ENCODE results near the gene HIVEP3.

HIVEP3 gene

GRCh38 chr1:41765152-41765551 is 153.6 kb downstream of the HIVEP3 start:
- no peak for DNase-seq (ENCODE audit: low read depth in 2 of 3, low spot score in 2 of 3)

- no peak for DNase-seq (ENCODE audit: low read depth in 2 of 3, low spot score in 2 of 3)
Observed at GRCh38 chr1:41764656-41765055, 154.1 kb downstream of the HIVEP3 start.

- DNase-seq (ENCODE audit: low read depth in 2 of 3, low spot score in 2 of 3), result no peak
Observed at GRCh38 chr1:41762777-41763176, 155.9 kb downstream of the HIVEP3 start.

- no peak for DNase-seq (ENCODE audit: low read depth in 2 of 3, low spot score in 2 of 3)
Observed at GRCh38 chr1:41762251-41762650, 156.5 kb downstream of the HIVEP3 start.

GRCh38 chr1:41758904-41759548 is 159.7 kb downstream of the HIVEP3 start:
- no peak for DNase-seq (ENCODE audit: low read depth in 2 of 3, low spot score in 2 of 3)

GRCh38 chr1:41758500-41758899 is 160.2 kb downstream of the HIVEP3 start:
- no peak for DNase-seq (ENCODE audit: low read depth in 2 of 3, low spot score in 2 of 3)

GRCh38 chr1:41754540-41754939 is 164.2 kb downstream of the HIVEP3 start:
- DNase-seq (ENCODE audit: low read depth in 2 of 3, low spot score in 2 of 3), result no peak

- no peak for DNase-seq (ENCODE audit: low read depth in 2 of 3, low spot score in 2 of 3)
Observed at GRCh38 chr1:41752514-41753170, 166.1 kb downstream of the HIVEP3 start.

- no peak for DNase-seq (ENCODE audit: low read depth in 2 of 3, low spot score in 2 of 3)
Observed at GRCh38 chr1:41751804-41752513, 166.8 kb downstream of the HIVEP3 start.

GRCh38 chr1:41749991-41750745 is 168.6 kb downstream of the HIVEP3 start:
- DNase-seq (ENCODE audit: low read depth in 2 of 3, low spot score in 2 of 3), result no peak

GRCh38 chr1:41745022-41745421 is 173.7 kb downstream of the HIVEP3 start:
- no peak for DNase-seq (ENCODE audit: low read depth in 2 of 3, low spot score in 2 of 3)

- DNase-seq (ENCODE audit: low read depth in 2 of 3, low spot score in 2 of 3), result no peak
Observed at GRCh38 chr1:41743366-41743765, 175.4 kb downstream of the HIVEP3 start.

- no peak for DNase-seq (ENCODE audit: low read depth in 2 of 3, low spot score in 2 of 3)
Observed at GRCh38 chr1:41742219-41742618, 176.5 kb downstream of the HIVEP3 start.

GRCh38 chr1:41741244-41741643 is 177.5 kb downstream of the HIVEP3 start:
- no peak for DNase-seq (ENCODE audit: low read depth in 2 of 3, low spot score in 2 of 3)

GRCh38 chr1:41740630-41741239 is 178.0 kb downstream of the HIVEP3 start:
- DNase-seq (ENCODE audit: low read depth in 2 of 3, low spot score in 2 of 3), result no peak

- no peak for DNase-seq (ENCODE audit: low read depth in 2 of 3, low spot score in 2 of 3)
Observed at GRCh38 chr1:41740058-41740457, 178.7 kb downstream of the HIVEP3 start.

- DNase-seq (ENCODE audit: low read depth in 2 of 3, low spot score in 2 of 3), result peak; percentile 60 to 77 (median 74)
Observed at GRCh38 chr1:41739061-41739955, 179.4 kb downstream of the HIVEP3 start.

- no peak for DNase-seq (ENCODE audit: low read depth in 2 of 3, low spot score in 2 of 3)
Observed at GRCh38 chr1:41738475-41738874, 180.2 kb downstream of the HIVEP3 start.

- DNase-seq (ENCODE audit: low read depth in 2 of 3, low spot score in 2 of 3), result no peak
Observed at GRCh38 chr1:41738006-41738405, 180.7 kb downstream of the HIVEP3 start.

- no peak for DNase-seq (ENCODE audit: low read depth in 2 of 3, low spot score in 2 of 3)
Observed at GRCh38 chr1:41735631-41736260, 183.0 kb downstream of the HIVEP3 start.
